T-helper 2 cell treated with Interferon-gamma antibody and Interleukin-4, amounts not matched to agents 5 μg/mL and 100 μg/mL, for 36 hours (primary cell): Measurements from ENCODE around the gene SLC11A2.
A peak's percentile ranks its signal among the peaks of the same experiment; 100 is the strongest.

Experiments used
- DNase-seq: peaks from one replicate; pipeline ENCODE4 v3.0.0; 2021; ENCODE audit warnings: low spot score
- H3K27ac Mint-ChIP-seq: one replicate; pipeline ENCODE4 v1.8.0; 2021; ENCODE audit warnings: mild to moderate bottlenecking, mixed read lengths
- H3K27me3 Mint-ChIP-seq: one replicate; pipeline ENCODE4 v1.8.0; 2021; ENCODE audit warnings: low read depth, mixed read lengths
- H3K36me3 Mint-ChIP-seq: one replicate; pipeline ENCODE4 v1.8.0; 2021; ENCODE audit warnings: low read depth, mixed read lengths
- H3K4me1 Mint-ChIP-seq: one replicate; pipeline ENCODE4 v1.8.0; 2021; ENCODE audit warnings: low read depth, mixed read lengths
- H3K4me3 Mint-ChIP-seq: one replicate; pipeline ENCODE4 v1.8.0; 2022; ENCODE audit warnings: mild to moderate bottlenecking, moderate library complexity, mixed read lengths
- H3K9me3 Mint-ChIP-seq: one replicate; pipeline ENCODE4 v1.8.0; 2021; ENCODE audit warnings: mixed read lengths

SLC11A2 gene

DNA sequence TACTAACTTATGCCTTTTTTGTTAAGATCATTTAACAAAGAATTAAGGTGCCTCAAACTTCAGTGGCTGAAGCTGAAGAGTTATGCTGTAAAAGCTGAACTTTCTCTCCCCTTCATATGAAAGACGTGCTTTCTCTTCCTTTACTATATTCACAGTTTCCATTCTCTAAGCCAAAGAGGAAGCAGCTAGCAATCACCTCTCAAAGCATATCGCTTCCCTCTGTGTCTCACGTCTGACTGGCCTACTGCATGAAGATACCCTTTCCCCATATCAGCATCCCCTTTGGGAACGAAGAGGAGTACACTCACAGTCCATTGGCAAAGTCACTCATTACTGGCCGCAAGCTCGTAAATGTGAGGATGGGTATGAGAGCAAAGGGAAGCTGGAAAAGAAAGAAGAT, 34.9 kb downstream of the SLC11A2 start:
- Mint-ChIP-seq H3K27me3 (no peaks in the 10 kb centered on the region), H3K36me3 (peaks cover 52% of the 10 kb centered on the region), H3K4me3 (no peak overlapping the region), H3K27ac (peak overlapping the region; percentile 27), H3K4me1 (peaks cover 6% of the 10 kb centered on the region), H3K9me3 (no peaks in the 10 kb centered on the region)
- no peak for DNase-seq

DNA sequence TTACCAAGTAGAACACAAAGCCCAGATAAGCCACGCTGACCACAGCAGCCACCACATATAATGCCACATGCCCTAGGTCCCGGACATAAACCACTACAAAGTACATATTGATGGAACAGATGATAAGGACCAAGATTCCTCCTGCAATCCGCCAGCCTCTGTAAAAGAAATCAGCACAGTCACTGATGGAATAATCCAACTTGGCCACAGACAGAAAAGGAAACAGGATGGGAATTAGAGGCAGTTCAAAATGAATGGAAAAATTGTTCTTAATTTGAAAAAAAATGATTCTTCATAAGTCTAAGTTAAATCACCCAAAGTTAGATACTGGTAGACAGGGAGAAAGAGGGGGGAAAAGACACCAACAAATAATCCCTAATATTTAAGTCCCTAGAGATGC, 35.4 kb downstream of the SLC11A2 start:
- H3K4me3 Mint-ChIP-seq = no peak overlapping the region
- H3K4me1 Mint-ChIP-seq = peaks cover 6% of the 10 kb centered on the region
- H3K27ac Mint-ChIP-seq = no peak overlapping the region
- DNase-seq = no peak
- peaks cover 50% of the 10 kb centered on the region for H3K36me3 Mint-ChIP-seq
- H3K27me3 Mint-ChIP-seq = no peaks in the 10 kb centered on the region
- H3K9me3 Mint-ChIP-seq = no peaks in the 10 kb centered on the region

DNA sequence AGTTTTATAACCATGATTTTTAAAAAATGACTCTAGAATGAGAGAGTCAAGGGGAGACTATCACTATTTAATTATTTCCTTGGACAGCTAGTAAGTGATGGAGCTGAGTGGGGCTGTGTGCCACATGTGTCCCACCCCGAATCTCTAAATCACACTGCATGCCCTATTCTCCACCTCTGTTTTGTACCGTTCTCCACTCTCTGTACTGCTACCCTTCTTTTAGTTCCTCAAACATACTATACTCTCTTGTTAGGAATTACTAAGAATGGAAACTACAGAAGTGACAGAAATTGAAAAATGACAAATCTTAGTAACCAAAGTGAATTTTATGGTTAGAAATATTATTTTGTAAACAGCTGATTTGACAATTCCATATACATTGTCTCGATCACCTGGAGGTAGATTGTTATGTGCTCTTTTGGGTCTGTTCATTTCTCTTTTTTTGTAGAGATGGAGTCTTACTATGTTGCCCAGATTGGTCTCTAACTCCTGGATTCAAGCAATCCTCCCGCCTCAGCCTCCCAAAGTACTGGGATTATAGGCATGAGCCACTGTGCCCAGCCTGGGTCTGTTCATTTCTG, 35.9 kb downstream of the SLC11A2 start:
- Mint-ChIP-seq H3K27ac (no peak overlapping the region), H3K4me1 (peaks cover 6% of the 10 kb centered on the region), H3K4me3 (no peak overlapping the region)

DNA sequence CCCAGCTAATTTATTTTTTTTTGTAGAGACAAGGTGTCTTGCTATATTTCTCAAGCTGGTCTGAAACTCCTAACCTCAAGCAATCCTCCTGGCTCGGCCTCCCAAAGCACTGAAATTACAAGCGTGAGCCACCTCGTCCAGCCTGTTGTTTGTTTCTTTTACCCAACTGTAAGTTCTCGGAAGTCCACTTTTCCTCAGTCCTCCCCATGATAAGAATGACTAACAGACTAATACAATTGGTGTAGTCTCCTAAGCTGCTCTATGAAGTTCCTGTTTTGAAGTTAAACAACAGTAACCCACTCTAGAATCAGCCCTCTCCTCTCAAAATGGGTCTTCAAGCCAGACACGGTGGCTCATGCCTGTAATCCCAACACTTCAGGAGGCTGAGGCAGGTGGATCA, 37.3 kb downstream of the SLC11A2 start:
- Mint-ChIP-seq H3K4me3 (no peak overlapping the region), H3K36me3 (peaks cover 39% of the 10 kb centered on the region), H3K27me3 (no peaks in the 10 kb centered on the region), H3K27ac (no peak overlapping the region), H3K4me1 (peaks cover 6% of the 10 kb centered on the region), H3K9me3 (no peaks in the 10 kb centered on the region)
- DNase-seq = no peak

More for the DNA sequence above, 35.9 kb downstream of the SLC11A2 start:
- peaks cover 45% of the 10 kb centered on the region for H3K36me3 Mint-ChIP-seq
- DNase-seq = no peak
- H3K27me3 Mint-ChIP-seq = no peaks in the 10 kb centered on the region
- H3K9me3 Mint-ChIP-seq = no peaks in the 10 kb centered on the region

DNA sequence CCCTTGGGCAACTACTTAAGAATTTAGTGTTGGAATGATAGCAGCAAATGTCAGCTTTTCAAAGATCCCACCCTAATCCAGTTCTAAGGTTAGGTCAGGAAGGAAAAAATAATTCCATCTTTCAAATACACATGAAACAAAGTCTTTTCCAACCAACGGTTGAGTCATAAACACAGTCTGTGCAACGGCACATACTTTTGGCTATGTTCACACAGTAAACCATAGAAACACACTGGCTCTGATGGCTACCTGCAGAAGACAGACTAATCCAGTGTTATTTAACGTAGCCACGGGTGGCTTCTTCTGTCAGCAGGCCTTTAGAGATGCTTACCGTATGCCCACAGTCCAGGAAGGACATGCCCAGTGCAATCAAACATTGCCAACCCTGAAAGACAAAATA, 38.1 kb downstream of the SLC11A2 start:
- no peak for DNase-seq
- Mint-ChIP-seq H3K4me1 (peaks cover 6% of the 10 kb centered on the region), H3K27ac (no peak overlapping the region), H3K36me3 (peaks cover 39% of the 10 kb centered on the region), H3K27me3 (no peaks in the 10 kb centered on the region), H3K4me3 (no peak overlapping the region), H3K9me3 (no peaks in the 10 kb centered on the region)

DNA sequence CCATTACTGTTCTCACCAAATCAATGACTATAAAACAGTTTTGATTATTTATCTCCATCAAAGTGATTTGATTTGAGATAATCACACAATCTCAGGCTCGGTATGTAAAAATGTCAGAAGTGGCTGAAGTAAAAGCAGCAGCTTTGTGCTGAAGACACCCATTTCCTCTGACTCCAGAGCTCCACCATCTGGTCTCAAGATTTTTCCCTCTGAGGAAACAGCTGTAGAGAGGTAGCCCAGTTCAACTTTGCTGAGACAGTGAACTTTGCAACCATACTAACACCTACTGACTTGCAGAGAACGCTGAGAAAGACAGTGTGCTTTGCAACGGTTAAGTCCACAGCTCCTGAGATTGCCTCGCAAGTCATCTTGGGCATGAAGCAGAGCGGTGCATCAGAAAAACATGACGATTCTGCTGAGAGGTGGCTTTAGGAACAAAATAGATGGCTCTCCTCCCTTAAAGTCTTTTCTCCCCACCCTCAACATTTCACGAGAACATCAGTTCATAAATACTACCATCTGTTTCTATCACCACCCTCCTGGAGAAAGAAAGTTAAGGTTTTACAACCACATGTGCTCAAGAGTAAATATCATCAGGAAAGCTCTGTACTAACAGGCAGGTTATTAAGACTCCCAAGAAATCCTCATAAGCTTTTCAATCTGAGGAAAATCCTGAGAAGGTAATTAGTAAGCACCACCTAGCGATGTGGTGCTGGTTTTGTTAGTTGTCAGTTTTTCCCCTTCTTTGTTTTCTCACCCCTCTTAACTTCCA, 39.0 kb downstream of the SLC11A2 start:
- DNase-seq = peak; percentile 16
- H3K27ac Mint-ChIP-seq = no peak overlapping the region

DNA sequence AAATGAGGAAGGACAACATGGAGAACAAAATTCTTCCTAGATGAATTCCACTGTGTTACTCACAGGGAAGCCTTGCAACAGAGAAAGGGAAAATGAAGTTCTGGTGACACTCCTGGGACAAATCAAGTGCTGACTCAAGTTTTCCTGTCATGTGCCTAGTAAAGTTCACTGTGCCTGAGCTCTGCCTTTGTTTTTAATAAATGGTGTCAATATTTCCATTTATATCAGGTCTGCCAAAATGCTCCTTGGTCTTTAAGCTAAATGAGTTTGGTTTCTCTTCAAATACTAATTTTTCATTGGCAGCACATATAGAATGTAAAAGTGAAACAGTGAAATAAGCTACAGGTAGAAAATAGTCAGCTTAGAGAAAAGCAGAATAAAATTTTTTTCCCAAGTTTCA, 40.9 kb downstream of the SLC11A2 start:
- Mint-ChIP-seq H3K27me3 (no peaks in the 10 kb centered on the region), H3K36me3 (peaks cover 23% of the 10 kb centered on the region), H3K4me1 (peaks cover 2% of the 10 kb centered on the region), H3K4me3 (no peak overlapping the region), H3K27ac (no peak overlapping the region), H3K9me3 (no peaks in the 10 kb centered on the region)
- DNase-seq = no peak

More for the DNA sequence above, 39.0 kb downstream of the SLC11A2 start:
- H3K4me1 Mint-ChIP-seq = peaks cover 6% of the 10 kb centered on the region
- H3K36me3 Mint-ChIP-seq = peaks cover 34% of the 10 kb centered on the region
- H3K4me3 Mint-ChIP-seq = no peak overlapping the region
- no peaks in the 10 kb centered on the region for H3K9me3 Mint-ChIP-seq
- no peaks in the 10 kb centered on the region for H3K27me3 Mint-ChIP-seq

DNA sequence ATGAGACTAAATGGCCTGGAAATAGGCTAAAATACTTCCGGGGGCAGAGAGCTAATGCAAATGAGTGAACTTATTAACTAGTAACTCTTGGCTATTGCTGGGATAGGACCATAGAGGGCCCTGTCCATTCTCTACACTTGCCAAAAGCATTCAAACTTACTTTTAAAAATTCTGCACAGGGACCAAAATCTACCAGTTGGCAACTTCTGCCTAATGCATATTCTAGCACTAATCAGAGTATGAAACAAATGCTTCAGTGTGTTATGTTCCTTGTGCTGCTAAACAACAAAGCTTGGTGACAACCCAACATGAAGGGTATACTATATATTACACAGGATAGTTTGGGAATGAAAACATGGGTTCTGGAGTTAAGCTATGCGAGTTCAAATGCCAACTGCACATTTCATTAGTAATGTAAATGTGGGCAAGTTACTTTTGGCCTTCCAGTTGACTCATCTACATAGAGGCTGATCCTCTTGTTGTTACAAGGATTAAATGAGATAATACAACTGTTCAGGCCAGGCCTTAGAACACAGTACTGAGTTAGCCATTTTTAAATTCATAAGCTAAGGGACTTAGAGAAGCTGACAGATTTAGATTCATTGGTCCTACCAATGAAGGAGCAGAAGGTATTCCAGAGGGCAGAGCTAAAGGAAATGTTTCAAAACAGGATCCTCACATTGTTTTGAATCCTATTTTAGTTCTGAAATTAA, 41.4 kb downstream of the SLC11A2 start:
- Mint-ChIP-seq H3K9me3 (no peaks in the 10 kb centered on the region), H3K4me3 (no peak overlapping the region), H3K27ac (peak overlapping the region; percentile 15), H3K36me3 (peaks cover 21% of the 10 kb centered on the region), H3K27me3 (no peaks in the 10 kb centered on the region), H3K4me1 (peaks cover 5% of the 10 kb centered on the region)
- DNase-seq = no peak

DNA sequence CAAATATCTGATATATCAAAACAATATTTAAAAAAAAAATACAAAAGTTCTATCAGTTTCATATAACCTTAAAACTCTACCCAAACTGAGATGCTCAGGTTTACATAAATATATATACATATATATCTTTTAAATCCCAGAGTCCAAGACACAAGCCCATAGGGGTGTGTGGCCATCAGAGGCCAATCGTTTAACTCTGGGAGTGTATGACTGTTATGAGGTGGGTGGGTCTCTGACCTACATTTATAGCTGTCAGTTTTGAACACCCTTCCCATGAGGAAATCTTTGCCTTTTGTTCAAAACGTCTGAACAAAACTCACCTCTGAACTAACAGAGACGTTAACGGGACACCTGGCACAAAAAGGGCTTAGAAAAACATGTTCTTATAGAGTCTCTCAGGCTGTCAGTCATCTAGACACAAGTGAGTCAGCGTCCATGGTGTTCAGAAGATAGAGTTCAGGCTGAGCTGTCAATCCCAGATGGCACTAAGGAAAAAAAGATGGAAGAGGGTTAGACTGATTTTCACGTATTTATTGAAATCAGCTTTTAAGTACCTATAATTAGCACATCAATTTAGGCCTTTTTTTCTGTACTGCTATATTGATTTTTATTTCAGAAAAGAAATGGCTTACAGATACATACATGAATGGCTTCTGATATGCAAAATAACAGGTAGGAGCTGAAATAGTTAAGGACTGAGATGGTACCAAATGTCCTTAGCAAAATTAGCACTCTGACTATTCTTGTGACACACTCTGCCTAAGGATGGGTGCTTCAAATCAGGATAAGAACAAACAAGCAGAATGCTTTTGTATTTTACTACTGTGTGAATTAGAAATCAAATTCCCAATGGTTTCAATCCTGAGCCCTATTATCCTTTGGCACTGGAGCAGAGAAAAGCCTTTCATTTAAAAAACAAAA, 44.6 kb downstream of the SLC11A2 start:
- Mint-ChIP-seq H3K27me3 (no peaks in the 10 kb centered on the region), H3K9me3 (no peaks in the 10 kb centered on the region), H3K27ac (no peak overlapping the region), H3K36me3 (peaks cover 19% of the 10 kb centered on the region), H3K4me3 (no peak overlapping the region), H3K4me1 (peaks cover 15% of the 10 kb centered on the region)
- DNase-seq = no peak

DNA sequence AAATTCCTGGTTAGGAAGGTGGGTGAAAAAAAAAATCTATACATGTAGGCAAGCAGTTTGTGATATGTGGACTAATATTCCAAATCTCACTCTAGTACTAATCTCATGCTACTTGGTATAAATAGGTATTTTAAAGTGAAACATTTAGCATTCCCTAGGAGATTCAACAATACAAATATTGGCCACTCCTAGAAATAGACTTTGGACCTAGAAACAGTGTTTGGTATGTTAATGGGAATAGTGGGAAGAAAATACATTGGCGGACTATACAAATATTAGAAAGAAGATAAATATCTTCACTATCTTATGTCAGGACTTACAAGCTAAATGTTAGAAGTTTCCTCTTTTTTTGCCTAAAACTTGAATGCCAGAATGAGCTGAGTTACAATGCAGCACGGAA, 45.6 kb downstream of the SLC11A2 start:
- peaks cover 25% of the 10 kb centered on the region for H3K36me3 Mint-ChIP-seq
- peaks cover 15% of the 10 kb centered on the region for H3K4me1 Mint-ChIP-seq
- no peaks in the 10 kb centered on the region for H3K27me3 Mint-ChIP-seq
- H3K9me3 Mint-ChIP-seq = no peaks in the 10 kb centered on the region
- H3K4me3 Mint-ChIP-seq = no peak overlapping the region
- DNase-seq = no peak
- no peak overlapping the region for H3K27ac Mint-ChIP-seq

DNA sequence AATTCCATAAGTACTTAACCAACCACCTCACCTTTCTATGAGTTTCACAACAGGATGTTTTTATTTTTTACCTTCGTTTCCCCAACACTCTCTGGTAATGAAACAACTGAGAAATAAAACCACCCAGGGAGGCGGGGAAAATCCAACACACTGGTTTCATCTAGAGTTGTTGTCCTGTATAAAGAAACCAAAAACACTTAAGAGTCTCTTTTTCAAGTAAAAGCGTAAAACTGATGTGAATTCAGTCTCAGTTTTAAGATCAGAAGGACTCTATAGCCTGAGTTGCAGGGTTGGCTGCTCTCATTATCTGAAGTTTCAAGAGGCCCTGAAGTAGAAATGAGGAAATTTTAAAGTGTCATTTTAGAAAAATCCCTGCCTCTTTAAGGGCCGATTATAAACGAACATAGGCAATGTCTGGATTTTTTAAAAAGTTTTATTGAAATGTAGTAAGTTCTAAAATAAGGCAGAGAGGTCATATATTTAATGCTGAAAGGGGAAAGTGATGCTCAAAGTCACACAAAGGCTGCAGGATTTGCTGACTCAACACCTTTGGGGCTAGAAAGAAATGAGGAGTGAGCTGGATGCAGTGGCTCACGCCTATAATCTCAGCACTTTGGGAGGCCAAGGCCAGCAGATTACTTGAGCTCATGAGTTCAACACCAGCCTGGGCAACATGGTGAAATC, 46.7 kb downstream of the SLC11A2 start:
- peak overlapping the region; percentile 84 for H3K27ac Mint-ChIP-seq
- no peaks in the 10 kb centered on the region for H3K9me3 Mint-ChIP-seq
- peak; percentile 61 for DNase-seq
- peaks cover 15% of the 10 kb centered on the region for H3K4me1 Mint-ChIP-seq
- H3K4me3 Mint-ChIP-seq = no peak overlapping the region
- peaks cover 26% of the 10 kb centered on the region for H3K36me3 Mint-ChIP-seq
- H3K27me3 Mint-ChIP-seq = no peaks in the 10 kb centered on the region

DNA sequence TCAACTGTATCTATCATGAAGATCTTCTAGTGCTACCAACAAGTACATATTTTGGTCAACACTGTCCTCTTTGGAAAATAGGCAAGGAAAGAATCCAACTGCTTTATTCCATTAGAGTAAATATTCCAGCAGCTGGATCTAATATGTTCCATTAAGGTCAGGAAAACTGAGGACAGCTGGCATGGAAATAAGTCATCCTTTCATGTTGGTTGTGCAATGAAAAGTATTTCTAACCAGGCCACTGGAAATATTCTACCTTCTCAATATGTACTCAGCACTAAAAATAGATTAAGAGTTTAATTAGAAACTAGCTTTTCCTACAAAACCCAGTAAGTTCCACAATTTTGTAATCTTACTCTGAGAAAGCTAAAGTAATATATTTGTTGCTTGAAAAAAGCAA, 54.2 kb downstream of the SLC11A2 start:
- Mint-ChIP-seq H3K27ac (no peak overlapping the region), H3K9me3 (no peaks in the 10 kb centered on the region), H3K36me3 (peaks cover 25% of the 10 kb centered on the region), H3K4me3 (no peak overlapping the region), H3K27me3 (no peaks in the 10 kb centered on the region), H3K4me1 (no peaks in the 10 kb centered on the region)
- DNase-seq = no peak

DNA sequence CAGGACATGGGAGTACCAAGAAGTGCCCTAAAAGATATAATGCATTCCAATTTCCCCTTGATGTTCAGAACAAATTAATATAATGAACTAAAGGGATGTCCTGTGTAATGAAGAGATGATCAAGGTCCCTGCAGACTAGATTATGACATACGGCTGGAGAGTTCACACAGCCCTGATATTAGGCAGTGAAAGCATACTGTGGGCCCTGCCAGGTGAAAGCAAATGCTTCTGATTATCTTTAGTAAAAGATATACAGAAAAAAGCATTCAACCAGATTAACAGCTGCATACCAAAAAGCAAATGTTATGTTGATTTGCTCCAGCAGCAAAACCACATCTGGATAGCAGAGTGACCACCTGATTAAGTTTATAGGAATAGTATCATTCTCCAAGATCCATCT, 61.8 kb downstream of the SLC11A2 start:
- no peaks in the 10 kb centered on the region for H3K9me3 Mint-ChIP-seq

More for the DNA sequence above, 61.8 kb downstream of the SLC11A2 start:
- Mint-ChIP-seq H3K27ac (no peak overlapping the region), H3K36me3 (no peaks in the 10 kb centered on the region), H3K4me1 (peaks cover 6% of the 10 kb centered on the region), H3K27me3 (no peaks in the 10 kb centered on the region), H3K4me3 (no peak overlapping the region)
- DNase-seq = no peak
